Endometrial microvascular endothelial cells (primary cell): ENCODE data around the gene FAM53A. TPM values are rescaled to one million over a fixed set of nuclear protein-coding genes. Genes with fewer than 3 reads are reported as not detected.

Experiments
- total RNA-seq: library from RNA; depleted of rRNA; stranded (reverse); fragments of >200 nt; gene quantifications from one replicate; pipeline ENCODE4 v1.2.3, GENCODE V29; 2015; ENCODE audit errors: inconsistent ontology term

Gene FAM53A
- total RNA-seq, 1 donor from 2014 or later = 1.6 TPM

Other genes with a start within 250 kb of the FAM53A start
- gene SLBP, start 28.0 kb upstream of the FAM53A start, total RNA-seq = 81.0 TPM
- gene TMEM129, start 37.0 kb upstream of the FAM53A start, total RNA-seq = 34.5 TPM
- gene TACC3, start 37.2 kb upstream of the FAM53A start, total RNA-seq = 62.5 TPM
- 0.19 TPM for gene FGFR3, start 109.0 kb upstream of the FAM53A start, total RNA-seq
- 53.4 TPM for gene LETM1, start 171.8 kb upstream of the FAM53A start, total RNA-seq
- gene NSD2, start 187.1 kb upstream of the FAM53A start, total RNA-seq = 68.2 TPM